ENCODE results near the gene OSR1. TPM values are rescaled to one million over a fixed set of nuclear protein-coding genes. Genes with fewer than 3 reads are reported as not detected.

OSR1 gene
- total and polyA plus RNA-seq, 10 of the 15 experiments (the other 5 are each of a cell fraction or from before 2014, with no cell fraction given) = not detected

GRCh38 chr2:19349911-19350677 lies 8.3 kb downstream of the OSR1 start:
- Histone ChIP-seq H2AFZ (ENCODE audit: control insufficient read depth, low read depth, low read length) (no peak overlapping the region), H3K27ac (ENCODE audit: control insufficient read depth, insufficient read depth) (no peak overlapping the region), H3K79me2 (ENCODE audit: control insufficient read depth, insufficient read depth, low read length) (peaks cover 13% of the 10 kb centered on the region), H3K36me3 (ENCODE audit: control insufficient read depth in 2 of 2, insufficient read depth in 2 of 2, low read length in 1 of 2) (no peaks in the 10 kb centered on the region; a peak in 1 of 4 replicates), H3K4me1 (ENCODE audit: control insufficient read depth, insufficient read depth, low read length) (peaks cover 6% of the 10 kb centered on the region), H4K20me1 (ENCODE audit: control insufficient read depth, insufficient read depth) (no peaks in the 10 kb centered on the region), H3K4me3 (no peak overlapping the region), H3K4me2 (ENCODE audit: control insufficient read depth, insufficient read depth) (no peak overlapping the region), H3K9me3 (replicated peaks; ENCODE audit: control insufficient read depth, insufficient read depth, low read length) (no peaks in the 10 kb centered on the region), H3K27me3 (replicated peaks in 1 of 2; ENCODE audit: control insufficient read depth in 2 of 2, insufficient read depth in 2 of 2, low read length in 1 of 2) (peaks cover 11 to 15% of the 10 kb centered on the region in 2 experiments), H3K9ac (ENCODE audit: control insufficient read depth, insufficient read depth, low read length) (no peak overlapping the region)
- in situ Hi-C loops (cut with MboI) (loop anchor here (5.0 kb wide), 1 partner anchor 512 kb away; no protein-coding TSS in a partner anchor), intact Hi-C loops (cut with micrococcal nuclease; ENCODE audit: unreplicated experiment) (loop anchor here (10.0 kb wide), 1 partner anchor 805 kb away; no protein-coding TSS in a partner anchor)
- FAIRE-seq = no peak
- ATAC-seq = peak; percentile 44
- no peak for DNase-seq (ENCODE audit: low read depth, low spot score)
- ChIA-PET CTCF (interaction anchor here (1.1 to 1.8 kb wide), 4 partner anchors 9 to 694 kb away, joined by 3 to 5 read pairs (median 4); no protein-coding TSS in a partner anchor), POLR2A (no interaction called here), SMC1A (ENCODE audit: uncharacterized antibody, unreplicated experiment) (no interaction called here), RAD21 (ENCODE audit: unreplicated experiment) (no interaction called here)
- TF ChIP-seq CTCF (IDR thresholded peaks at IDR 0.05 in 2 of 3, conservative IDR thresholded peaks at IDR 0.05 in 1 of 3; ENCODE audit: control insufficient read depth in 2 of 3, extremely low read depth in 1 of 3, insufficient read depth in 1 of 3, low read depth in 3 of 3, low read length in 3 of 3) (peak; percentile 55 to 87 (median 73)), TCF7 (IDR thresholded peaks at IDR 0.05; ENCODE audit: borderline replicate concordance) (no peak), SMC3 (IDR thresholded peaks at IDR 0.05; ENCODE audit: borderline replicate concordance, low read length) (peak; percentile 46; the same call in 1 of the 2 replicates), RAD21 (IDR thresholded peaks at IDR 0.05; ENCODE audit: insufficient read depth, low read depth, low read length) (peak; percentile 47), KDM1A (IDR thresholded peaks at IDR 0.05; ENCODE audit: borderline replicate concordance) (no peak)
- no TSS peak for BruUV-seq (replicated peaks)
- 58% methylated on average over 47 of the region's 47 CpGs for WGBS (ENCODE audit: insufficient coverage, insufficient replicate concordance, low lambda C conversion rate, missing lambda C conversion rate)
